ENCODE data around the gene CIBAR2. TPM values are rescaled to one million over a fixed set of nuclear protein-coding genes. Genes with fewer than 3 reads are reported as not detected.

CIBAR2 gene
- total RNA-seq, 1 experiment from 2014 or later: not detected

- H3K27ac ChIP-seq (ENCODE audit: insufficient read length, low read depth, low read length): no peak overlapping the region
- no CpG with 5 or more reads among the region's 12 CpGs for WGBS (ENCODE audit: extremely low coverage, insufficient read length, low lambda C conversion rate)
- no peaks in the 10 kb centered on the region for H3K79me1 ChIP-seq (ENCODE audit: insufficient read depth, low read depth, low read length, poor library complexity, severe bottlenecking)
- H4K8ac ChIP-seq (replicated peaks; ENCODE audit: insufficient read length, low read depth, low read length): no peak overlapping the region
- no peak overlapping the region for H4K5ac ChIP-seq (ENCODE audit: insufficient read length, low read depth, low read length)
- no peak overlapping the region for H3K27ac Mint-ChIP-seq
- no peak overlapping the region for H3K56ac ChIP-seq (ENCODE audit: insufficient read length, low read depth, low read length)
- no peak overlapping the region for H2BK20ac ChIP-seq (ENCODE audit: low read depth, low read length, poor library complexity, severe bottlenecking)
- no peak overlapping the region for H2AK5ac ChIP-seq (ENCODE audit: insufficient read length, low read length)
- H3T11ph ChIP-seq (ENCODE audit: low read length): no peak overlapping the region
- H3K9ac ChIP-seq (ENCODE audit: extremely low read depth, insufficient read length, low read length): no peak overlapping the region
- no peak overlapping the region for H3K4me2 ChIP-seq (ENCODE audit: insufficient read depth, insufficient read length, low read length)
- TF ChIP-seq CTCF (conservative IDR thresholded peaks at IDR 0.05): no peak
- H2BK5ac ChIP-seq (ENCODE audit: insufficient read length, low read length): no peak overlapping the region
- H3K4me1 ChIP-seq (ENCODE audit: insufficient read depth, low read length): no peaks in the 10 kb centered on the region
- no peak overlapping the region for H2BK12ac ChIP-seq (ENCODE audit: insufficient read length, low read depth, low read length)
- no peaks in the 10 kb centered on the region for H3K23me2 ChIP-seq (ENCODE audit: insufficient read length, low read depth, low read length, poor library complexity, severe bottlenecking)
- no peaks in the 10 kb centered on the region for H3K9me3 ChIP-seq (ENCODE audit: control insufficient read depth, low read depth, low read length)
- H2AFZ ChIP-seq (ENCODE audit: low read length): no peak overlapping the region
- no peak overlapping the region for H3K4me3 Mint-ChIP-seq
- no peak overlapping the region for H3K23ac ChIP-seq (ENCODE audit: insufficient read length, low read depth, low read length)
- no peaks in the 10 kb centered on the region for H3K36me3 Mint-ChIP-seq (ENCODE audit: insufficient read depth in 1 of 3, low read depth in 3 of 3)
- no peak overlapping the region for H3K4ac ChIP-seq (ENCODE audit: low read depth, low read length)
- no peak overlapping the region for H2BK15ac ChIP-seq (ENCODE audit: low read depth, low read length)
- H3K4me1 Mint-ChIP-seq: peaks cover 15 to 24% of the 10 kb centered on the region in 2 experiments
- H3K18ac ChIP-seq (ENCODE audit: insufficient read length, low read depth, low read length): no peak overlapping the region
- no peaks in the 10 kb centered on the region; a peak in 3 of 5 replicates for H3K9me3 Mint-ChIP-seq
- no peaks in the 10 kb centered on the region for H3K79me2 ChIP-seq (ENCODE audit: insufficient read depth, low read length)
- H3K14ac ChIP-seq (ENCODE audit: insufficient read depth, low read length): no peak overlapping the region
- no peaks in the 10 kb centered on the region for H4K20me1 ChIP-seq (ENCODE audit: control insufficient read depth, insufficient read depth, insufficient read length)
- H2BK120ac ChIP-seq (ENCODE audit: low read depth, low read length, poor library complexity, severe bottlenecking): no peak overlapping the region
- no peaks in the 10 kb centered on the region for H3K27me3 ChIP-seq (ENCODE audit: insufficient read depth, low read length)
- peaks cover 14% of the 10 kb centered on the region for H3K27me3 Mint-ChIP-seq (ENCODE audit: low read depth)
- no peak overlapping the region for H4K91ac ChIP-seq (ENCODE audit: insufficient read length, low read depth, low read length)
- no peak for DNase-seq
Observed at GRCh38 chr16:85117418-85117817, 5.1 kb upstream of the CIBAR2 start.

Measured in H9 (cell line).